SK-N-SH treated with all-trans-retinoic acid at 6 μM for 48 hours (cell line): ENCODE results near the gene SHC4.

Source experiments
- ATAC-seq: fragments of 200-7000 bp; cut with Tn5 transposase; 3 replicates; pipeline ENCODE4 v1.9.1; 2020; ENCODE audit warnings: mild to moderate bottlenecking, moderate library complexity
- BACH2 ChIP-seq: fragments of 250-450 bp; sonication (Bioruptor Pico); IDR thresholded peaks from 2 replicates; pipeline ENCODE4 v1.9.0; 2021; ENCODE audit warnings: mild to moderate bottlenecking, borderline replicate concordance
- CSDC2 ChIP-seq: fragments of 250-450 bp; sonication (Bioruptor Pico); IDR thresholded peaks from 2 replicates; pipeline ENCODE4 v1.5.0; 2020; ENCODE audit warnings: mild to moderate bottlenecking, moderate library complexity
- ESRRG ChIP-seq: fragments of 250-450 bp; sonication (Bioruptor Pico); IDR thresholded peaks from 2 replicates; pipeline ENCODE4 v1.6.1; 2021; ENCODE audit warnings: mild to moderate bottlenecking
- GLIS3 ChIP-seq: fragments of 250-450 bp; sonication (Bioruptor Pico); IDR thresholded peaks from 2 replicates; pipeline ENCODE4 v1.5.0; 2020; ENCODE audit warnings: mild to moderate bottlenecking, moderate library complexity
- ISL1 ChIP-seq: fragments of 250-450 bp; sonication (Bioruptor Pico); IDR thresholded peaks from 2 replicates; pipeline ENCODE4 v2.1.2; 2022; ENCODE audit warnings: mild to moderate bottlenecking, moderate library complexity
- PPARA ChIP-seq: fragments of 250-450 bp; sonication (Bioruptor Pico); IDR thresholded peaks from 2 replicates; pipeline ENCODE4 v1.5.0; 2020; ENCODE audit warnings: mild to moderate bottlenecking, borderline replicate concordance
- RARB ChIP-seq: fragments of 250-450 bp; sonication (Bioruptor Pico); IDR thresholded peaks from 2 replicates; pipeline ENCODE4 v1.8.0; 2021; ENCODE audit warnings: mild to moderate bottlenecking, moderate library complexity
- SNAI2 ChIP-seq: fragments of 250-450 bp; sonication (Bioruptor Pico); IDR thresholded peaks from 2 replicates; pipeline ENCODE4 v1.5.0; 2020; ENCODE audit warnings: mild to moderate bottlenecking, moderate library complexity
- TCF4 ChIP-seq: fragments of 250-450 bp; sonication (Bioruptor Pico); IDR thresholded peaks from 2 replicates; pipeline ENCODE4 v1.8.0; 2021; ENCODE audit warnings: mild to moderate bottlenecking, moderate library complexity, borderline replicate concordance
- TOX ChIP-seq: fragments of 250-450 bp; sonication (Bioruptor Pico); IDR thresholded peaks from 2 replicates; pipeline ENCODE4 v1.8.0; 2021; ENCODE audit warnings: mild to moderate bottlenecking, moderate library complexity, borderline replicate concordance
- TSHZ2 ChIP-seq: fragments of 250-450 bp; sonication (Bioruptor Pico); IDR thresholded peaks from 2 replicates; pipeline ENCODE4 v1.5.0; 2020; ENCODE audit warnings: mild to moderate bottlenecking, moderate library complexity
- ZC3H10 ChIP-seq: fragments of 250-450 bp; sonication (Bioruptor Pico); IDR thresholded peaks from 2 replicates; pipeline ENCODE4 v1.5.1; 2021; ENCODE audit warnings: mild to moderate bottlenecking, moderate library complexity
- ZFP3 ChIP-seq: fragments of 250-450 bp; sonication (Bioruptor Pico); IDR thresholded peaks from 2 replicates; pipeline ENCODE4 v1.5.0; 2020; ENCODE audit warnings: mild to moderate bottlenecking, moderate library complexity
- ZFP30 ChIP-seq: fragments of 450-650 bp; formaldehyde crosslinking; IDR thresholded peaks from 2 replicates; pipeline ENCODE4 v1.5.0; 2022; ENCODE audit warnings: mild to moderate bottlenecking, moderate library complexity
- ZNF565 ChIP-seq: fragments of 450-650 bp; formaldehyde crosslinking; conservative IDR thresholded peaks from 2 replicates; pipeline ENCODE4 v1.5.0; 2020; ENCODE audit warnings: low read depth, mild to moderate bottlenecking, moderate library complexity
- ZNF70 ChIP-seq: fragments of 450-650 bp; formaldehyde crosslinking; IDR thresholded peaks from 2 replicates; pipeline ENCODE4 v1.5.0; 2020; ENCODE audit warnings: mild to moderate bottlenecking, moderate library complexity
- ZNF8 ChIP-seq: fragments of 450-650 bp; formaldehyde crosslinking; IDR thresholded peaks from 2 replicates; pipeline ENCODE4 v1.5.0; 2020; ENCODE audit warnings: mild to moderate bottlenecking, moderate library complexity
- TF ChIP-seq, protein P1 (sequence below): fragments of 250-450 bp; sonication (Bioruptor Pico); IDR thresholded peaks from 2 replicates; pipeline ENCODE4 v1.5.1; 2021; ENCODE audit warnings: mild to moderate bottlenecking, moderate library complexity
- TF ChIP-seq, protein P2 (sequence below): fragments of 250-450 bp; sonication (Bioruptor Pico); IDR thresholded peaks from 2 replicates; pipeline ENCODE4 v1.8.0; 2021; ENCODE audit warnings: low read depth, mild to moderate bottlenecking, moderate library complexity, borderline replicate concordance
- TF ChIP-seq, protein P3 (sequence below): fragments of 250-450 bp; sonication (Bioruptor Pico); IDR thresholded peaks from 2 replicates; pipeline ENCODE4 v1.8.0; 2020; ENCODE audit warnings: mild to moderate bottlenecking, moderate library complexity, borderline replicate concordance

Gene SHC4

GRCh38 chr15:48888836-48889235 is 74.9 kb downstream of the SHC4 start:
- peak; percentile 61 for ATAC-seq
- TF ChIP-seq BACH2 (CRISPR knock-in tag) (no peak), ZNF8 (no peak), TOX (CRISPR knock-in tag) (no peak), TSHZ2 (no peak)
- TF ChIP-seq, protein P1, sequence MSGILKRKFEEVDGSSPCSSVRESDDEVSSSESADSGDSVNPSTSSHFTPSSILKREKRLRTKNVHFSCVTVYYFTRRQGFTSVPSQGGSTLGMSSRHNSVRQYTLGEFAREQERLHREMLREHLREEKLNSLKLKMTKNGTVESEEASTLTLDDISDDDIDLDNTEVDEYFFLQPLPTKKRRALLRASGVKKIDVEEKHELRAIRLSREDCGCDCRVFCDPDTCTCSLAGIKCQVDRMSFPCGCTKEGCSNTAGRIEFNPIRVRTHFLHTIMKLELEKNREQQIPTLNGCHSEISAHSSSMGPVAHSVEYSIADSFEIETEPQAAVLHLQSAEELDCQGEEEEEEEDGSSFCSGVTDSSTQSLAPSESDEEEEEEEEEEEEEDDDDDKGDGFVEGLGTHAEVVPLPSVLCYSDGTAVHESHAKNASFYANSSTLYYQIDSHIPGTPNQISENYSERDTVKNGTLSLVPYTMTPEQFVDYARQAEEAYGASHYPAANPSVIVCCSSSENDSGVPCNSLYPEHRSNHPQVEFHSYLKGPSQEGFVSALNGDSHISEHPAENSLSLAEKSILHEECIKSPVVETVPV (CRISPR knock-in tag): no peak
- TF ChIP-seq, all 23 proteins: peak for 0

GRCh38 chr15:48888191-48888590 is 75.5 kb downstream of the SHC4 start:
- TF ChIP-seq ISL1 (no peak), ZFP30 (CRISPR knock-in tag) (no peak), ESRRG (CRISPR knock-in tag) (no peak), TSHZ2 (no peak)
- TF ChIP-seq, protein P1 (CRISPR knock-in tag): no peak
- no peak for ATAC-seq

DNA sequence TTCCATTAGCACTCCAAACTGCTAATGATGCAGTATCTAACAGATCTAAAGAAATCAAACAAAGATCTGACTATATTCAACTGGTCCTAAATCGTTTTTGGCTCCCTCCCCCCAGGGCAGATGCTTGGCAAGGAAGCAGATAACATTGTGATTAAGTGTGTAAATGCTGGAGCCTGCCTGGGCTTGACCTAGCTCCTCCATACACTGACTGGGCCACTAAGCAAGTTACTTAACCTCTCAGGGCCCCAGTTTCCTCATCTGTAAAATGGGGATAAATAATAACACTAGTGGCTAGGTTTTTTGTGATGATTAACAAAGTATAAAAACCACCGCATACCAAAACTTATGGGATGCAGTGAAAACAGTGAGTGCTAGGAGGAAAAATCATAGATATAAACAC is 76.6 kb downstream of the SHC4 start:
- TF ChIP-seq TCF4 (CRISPR knock-in tag) (no peak), ZNF565 (CRISPR knock-in tag) (no peak), GLIS3 (no peak), ZNF70 (CRISPR knock-in tag) (no peak), ISL1 (no peak), PPARA (CRISPR knock-in tag) (no peak), ESRRG (CRISPR knock-in tag) (no peak), ZFP30 (CRISPR knock-in tag) (no peak), RARB (CRISPR knock-in tag) (no peak), TOX (CRISPR knock-in tag) (no peak), TSHZ2 (no peak), CSDC2 (CRISPR knock-in tag) (no peak), ZC3H10 (CRISPR knock-in tag) (no peak), SNAI2 (CRISPR knock-in tag) (no peak), ZNF8 (no peak), ZFP3 (no peak)
- TF ChIP-seq, protein P2, sequence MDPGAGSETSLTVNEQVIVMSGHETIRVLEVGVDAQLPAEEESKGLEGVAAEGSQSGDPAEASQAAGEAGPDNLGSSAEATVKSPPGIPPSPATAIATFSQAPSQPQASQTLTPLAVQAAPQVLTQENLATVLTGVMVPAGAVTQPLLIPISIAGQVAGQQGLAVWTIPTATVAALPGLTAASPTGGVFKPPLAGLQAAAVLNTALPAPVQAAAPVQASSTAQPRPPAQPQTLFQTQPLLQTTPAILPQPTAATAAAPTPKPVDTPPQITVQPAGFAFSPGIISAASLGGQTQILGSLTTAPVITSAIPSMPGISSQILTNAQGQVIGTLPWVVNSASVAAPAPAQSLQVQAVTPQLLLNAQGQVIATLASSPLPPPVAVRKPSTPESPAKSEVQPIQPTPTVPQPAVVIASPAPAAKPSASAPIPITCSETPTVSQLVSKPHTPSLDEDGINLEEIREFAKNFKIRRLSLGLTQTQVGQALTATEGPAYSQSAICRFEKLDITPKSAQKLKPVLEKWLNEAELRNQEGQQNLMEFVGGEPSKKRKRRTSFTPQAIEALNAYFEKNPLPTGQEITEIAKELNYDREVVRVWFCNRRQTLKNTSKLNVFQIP: no peak
- TF ChIP-seq, protein P3, sequence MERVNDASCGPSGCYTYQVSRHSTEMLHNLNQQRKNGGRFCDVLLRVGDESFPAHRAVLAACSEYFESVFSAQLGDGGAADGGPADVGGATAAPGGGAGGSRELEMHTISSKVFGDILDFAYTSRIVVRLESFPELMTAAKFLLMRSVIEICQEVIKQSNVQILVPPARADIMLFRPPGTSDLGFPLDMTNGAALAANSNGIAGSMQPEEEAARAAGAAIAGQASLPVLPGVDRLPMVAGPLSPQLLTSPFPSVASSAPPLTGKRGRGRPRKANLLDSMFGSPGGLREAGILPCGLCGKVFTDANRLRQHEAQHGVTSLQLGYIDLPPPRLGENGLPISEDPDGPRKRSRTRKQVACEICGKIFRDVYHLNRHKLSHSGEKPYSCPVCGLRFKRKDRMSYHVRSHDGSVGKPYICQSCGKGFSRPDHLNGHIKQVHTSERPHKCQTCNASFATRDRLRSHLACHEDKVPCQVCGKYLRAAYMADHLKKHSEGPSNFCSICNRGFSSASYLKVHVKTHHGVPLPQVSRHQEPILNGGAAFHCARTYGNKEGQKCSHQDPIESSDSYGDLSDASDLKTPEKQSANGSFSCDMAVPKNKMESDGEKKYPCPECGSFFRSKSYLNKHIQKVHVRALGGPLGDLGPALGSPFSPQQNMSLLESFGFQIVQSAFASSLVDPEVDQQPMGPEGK (CRISPR knock-in tag): no peak
- TF ChIP-seq, protein P1 (CRISPR knock-in tag): no peak
- ATAC-seq: no peak
